Vagina (tissue), 2 donors: ENCODE results near the gene LDHAL6A.

Source experiments
- CTCF ChIP-seq, 3 experiments: fragments of 450-650 bp in 2 of 3; fragments of 200-600 bp in 1 of 3; sonication (generic) in 1 of 3; IDR thresholded peaks; one replicate each; pipeline ENCODE4 v1.5.1; 2017 to 2019; ENCODE audit warnings: antibody characterized with exemption in 3 of 3, mild to moderate bottlenecking in 2 of 3, moderate library complexity in 2 of 3
- POLR2A ChIP-seq, 2 donors: fragments of 450-650 bp; IDR thresholded peaks; one replicate each; pipeline ENCODE4 v1.6.1; 2017; ENCODE audit warnings: antibody characterized with exemption in 2 of 2, mild to moderate bottlenecking in 2 of 2, moderate library complexity in 2 of 2
- POLR2AphosphoS5 ChIP-seq, 2 donors: sonication (generic); formaldehyde crosslinking; IDR thresholded peaks; one replicate each; pipeline ENCODE4 v1.9.0; 2017; ENCODE audit warnings: antibody characterized with exemption in 2 of 2, mild to moderate bottlenecking in 2 of 2, low read depth in 1 of 2; ENCODE audit not compliant: insufficient read depth in 1 of 2

DNA sequence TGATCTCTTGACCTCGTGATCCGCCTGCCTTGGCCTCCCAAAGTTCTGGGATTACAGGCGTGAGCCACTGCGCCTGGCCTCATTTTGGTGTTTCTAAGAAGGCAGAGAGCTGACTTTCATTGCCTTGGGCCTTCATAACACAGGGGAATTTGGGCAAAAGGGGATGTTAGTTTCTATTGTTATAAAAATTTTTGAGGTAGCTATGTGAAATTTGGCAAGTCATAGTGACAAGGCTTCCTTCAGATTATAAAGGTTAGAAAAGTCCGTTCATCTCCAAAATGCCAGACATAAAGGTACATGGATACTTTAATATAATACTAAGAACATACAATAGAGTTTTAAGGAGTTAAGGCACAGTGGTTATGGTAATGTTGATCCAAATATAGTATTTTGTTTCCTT, 26.3 kb upstream of the LDHAL6A start:
- TF ChIP-seq CTCF (IDR thresholded peaks at IDR 0.05), result no peak
- TF ChIP-seq POLR2AphosphoS5 (IDR thresholded peaks at IDR 0.05; ENCODE audit: insufficient read depth in 1 of 2, low read depth in 1 of 2), result no peak
- TF ChIP-seq POLR2A (IDR thresholded peaks at IDR 0.05), result no peak
